Lung (tissue), 12 donors: ENCODE results near the gene GABRR2. TPM values are rescaled to one million over a fixed set of nuclear protein-coding genes. Genes with fewer than 3 reads are reported as not detected.

Experiments used
- ATAC-seq: fragments of 200-7000 bp; cut with Tn5 transposase; one replicate; pipeline ENCODE4 v1.9.1; 2020; ENCODE audit warnings: moderate number of reproducible peaks; ENCODE audit not compliant: insufficient read depth, low FRiP score
- DNase-seq, 3 donors: peaks; one replicate each; pipeline ENCODE4 v3.0.0-alpha.2; 2013 to 2017
- H3K27ac ChIP-seq, 2 donors: one replicate each; pipeline ENCODE4 v1.5.1; 2013; ENCODE audit warnings: mild to moderate bottlenecking in 2 of 2, moderate library complexity in 2 of 2, control low read depth in 1 of 2, inconsistent platforms in 1 of 2, low read depth in 1 of 2, low read length in 1 of 2
- H3K27me3 ChIP-seq, 3 donors: one replicate each; pipeline ENCODE4 v1.5.1; 2013; ENCODE audit warnings: low read length in 2 of 3; ENCODE audit not compliant: control insufficient read depth in 3 of 3, insufficient read depth in 3 of 3
- H3K36me3 ChIP-seq, 4 donors: one replicate each; pipeline ENCODE4 v1.5.1; 2013; ENCODE audit warnings: low read length in 4 of 4, mild to moderate bottlenecking in 1 of 4, moderate library complexity in 1 of 4; ENCODE audit not compliant: control insufficient read depth in 4 of 4, insufficient read depth in 4 of 4
- H3K4me1 ChIP-seq, 5 donors: one replicate each; pipeline ENCODE4 v1.5.1; 2013; ENCODE audit warnings: low read length in 5 of 5, mild to moderate bottlenecking in 2 of 5, moderate library complexity in 1 of 5; ENCODE audit not compliant: control insufficient read depth in 5 of 5, insufficient read depth in 5 of 5
- H3K4me3 ChIP-seq: one replicate; pipeline ENCODE4 v1.5.1; 2013; ENCODE audit warnings: mild to moderate bottlenecking, control low read depth, moderate library complexity
- H3K9ac ChIP-seq, 2 donors: one replicate each; pipeline ENCODE4 v1.5.1; 2013; ENCODE audit warnings: low read length in 2 of 2, control low read depth in 1 of 2; ENCODE audit not compliant: insufficient read depth in 1 of 2
- H3K9me3 ChIP-seq, 4 donors: one replicate each; pipeline ENCODE4 v1.5.1; 2013; ENCODE audit warnings: low read length in 3 of 4, mild to moderate bottlenecking in 1 of 4, moderate library complexity in 1 of 4; ENCODE audit not compliant: control insufficient read depth in 4 of 4, insufficient read depth in 3 of 4
- CTCF ChIP-seq: IDR thresholded peaks from 2 replicates; pipeline ENCODE4 v1.5.1; 2012; ENCODE audit warnings: mild to moderate bottlenecking; ENCODE audit errors: control extremely low read depth, extremely low read depth
- WGBS, 2 donors: extraction: QIAGEN DNeasy Blood & Tissue Kit; methylation state at CpG; one replicate each; pipeline ENCODE4 v1.1.7; 2013; 5-methylcytosine and 5-hydroxymethylcytosine counted together
- polyA plus RNA-seq, 2 donors: library from polyadenylated mRNA; stranded (reverse); fragments of 200-250 nt; gene quantifications; one replicate each; pipeline ENCODE4 v1.2.1, GENCODE V29; 2013
- total RNA-seq, 2 donors: library from RNA; depleted of rRNA in 1 of 2; stranded (reverse); fragments of >200 nt in 1 of 2; gene quantifications; one replicate each; pipeline ENCODE4 v1.2.1, GENCODE V29; 2014 to 2021
- donor health status: control.
- donor health status: control.
- donor health status: Bipolar disorder and iron deficiency.
- donor health status: healthy.
- donor health status: DM: yes; HTN: yes; CAD: no.

Gene GABRR2
- total and polyA plus RNA-seq, 4 donors, result 0.33 to 1.5 (median 1.4) TPM

GRCh38 chr6:89221971-89222711, 93.0 kb downstream of the GABRR2 start:
- Histone ChIP-seq H3K36me3 (no peaks in the 10 kb centered on the region), H3K4me3 (no peak overlapping the region), H3K9me3 (peaks cover 0 to 4% (median 0%) of the 10 kb centered on the region in 4 donors), H3K27me3 (peaks cover 0 to 2% (median 0%) of the 10 kb centered on the region in 3 donors), H3K27ac (no peak overlapping the region), H3K9ac (no peak overlapping the region), H3K4me1 (peaks cover 0 to 2% (median 0%) of the 10 kb centered on the region in 5 donors)
- 60 to 82% methylated on average over 7 of the region's 7 CpGs for WGBS, 2 donors
- TF ChIP-seq CTCF, result no peak
- DNase-seq (no peak), ATAC-seq (no peak)

GRCh38 chr6:89221129-89221528, 94.0 kb downstream of the GABRR2 start:
- ATAC-seq (no peak), DNase-seq (no peak)
- Histone ChIP-seq H3K9me3 (peaks cover 0 to 4% (median 0%) of the 10 kb centered on the region in 4 donors), H3K27ac (no peak overlapping the region), H3K36me3 (no peaks in the 10 kb centered on the region), H3K4me1 (peaks cover 0 to 2% (median 0%) of the 10 kb centered on the region in 5 donors), H3K4me3 (no peak overlapping the region), H3K27me3 (peaks cover 0 to 2% (median 0%) of the 10 kb centered on the region in 3 donors), H3K9ac (no peak overlapping the region)
- no peak for TF ChIP-seq CTCF
- WGBS, 2 donors, result 76 to 85% methylated on average over 3 of the region's 3 CpGs

GRCh38 chr6:89217299-89217910, 97.7 kb downstream of the GABRR2 start, which contains the start of gene GABRR1:
Gene GABRR1 (minus strand): TSS chr6:89217358. CDS start chr6:89217322, 36 bp downstream.
- peaks cover 0 to 2% (median 0%) of the 10 kb centered on the region in 5 donors for H3K4me1 ChIP-seq
- H3K9ac ChIP-seq, result no peak within 1 kb of the TSS
- WGBS, 2 donors, result 20 to 34% methylated on average over 10 of the region's 10 CpGs
- H3K9me3 ChIP-seq, result peaks cover 0 to 4% (median 0%) of the 10 kb centered on the region in 4 donors
- no peak for TF ChIP-seq CTCF
- no peaks in the 10 kb centered on the region for H3K36me3 ChIP-seq
- H3K27me3 ChIP-seq, result peaks cover 0 to 2% (median 0%) of the 10 kb centered on the region in 3 donors
- DNase-seq, result no peak
- H3K27ac ChIP-seq, result no peak within 1 kb of the TSS
- H3K4me3 ChIP-seq, result no peak within 1 kb of the TSS
- ATAC-seq, result no peak
